Measurements from ENCODE around the gene MAN1A2. TPM values are rescaled to one million over a fixed set of nuclear protein-coding genes. Genes with fewer than 3 reads are reported as not detected.

MAN1A2 gene
- total RNA-seq, 1 donor from 2014 or later = 30.7 TPM

DNA sequence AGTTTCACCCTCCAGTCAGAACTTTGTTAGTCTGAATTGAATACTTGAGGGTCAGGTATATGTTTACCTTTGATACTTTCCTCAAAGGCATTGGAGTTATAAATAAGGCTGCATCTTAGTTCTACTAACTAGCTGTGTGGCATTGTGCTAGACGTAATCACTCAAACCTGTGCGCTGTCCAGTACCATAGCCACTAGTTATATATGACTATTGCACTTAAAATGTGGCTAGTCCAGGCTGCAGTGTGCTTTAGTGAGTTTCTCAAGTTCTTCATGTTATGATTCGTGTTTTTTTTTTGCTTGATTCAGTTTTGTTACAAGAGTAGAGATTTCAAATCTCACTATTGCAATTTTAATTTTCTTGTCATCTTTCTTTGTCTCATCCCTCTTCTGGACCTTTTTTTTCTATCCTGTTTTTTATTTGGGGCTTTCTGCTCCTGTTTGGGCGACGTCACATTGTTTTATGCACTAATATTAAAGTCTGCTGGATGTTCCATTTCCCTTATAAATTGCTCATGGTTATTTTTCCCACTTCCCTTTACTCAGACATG lies 5.7 kb downstream of the MAN1A2 start:
- Histone ChIP-seq H3K4me1 (peaks cover 51% of the 10 kb centered on the region), H3K27ac (no peak overlapping the region), H3K27me3 (no peaks in the 10 kb centered on the region), H3K9me3 (no peaks in the 10 kb centered on the region), H3K36me3 (no peaks in the 10 kb centered on the region), H3K4me3 (no peak overlapping the region)
- TF ChIP-seq POLR2AphosphoS5 (IDR thresholded peaks at IDR 0.05; ENCODE audit: insufficient read depth in 1 of 2, low read depth in 1 of 2) (no peak), POLR2A (IDR thresholded peaks at IDR 0.05) (no peak)
- TF ChIP-seq, protein P1, sequence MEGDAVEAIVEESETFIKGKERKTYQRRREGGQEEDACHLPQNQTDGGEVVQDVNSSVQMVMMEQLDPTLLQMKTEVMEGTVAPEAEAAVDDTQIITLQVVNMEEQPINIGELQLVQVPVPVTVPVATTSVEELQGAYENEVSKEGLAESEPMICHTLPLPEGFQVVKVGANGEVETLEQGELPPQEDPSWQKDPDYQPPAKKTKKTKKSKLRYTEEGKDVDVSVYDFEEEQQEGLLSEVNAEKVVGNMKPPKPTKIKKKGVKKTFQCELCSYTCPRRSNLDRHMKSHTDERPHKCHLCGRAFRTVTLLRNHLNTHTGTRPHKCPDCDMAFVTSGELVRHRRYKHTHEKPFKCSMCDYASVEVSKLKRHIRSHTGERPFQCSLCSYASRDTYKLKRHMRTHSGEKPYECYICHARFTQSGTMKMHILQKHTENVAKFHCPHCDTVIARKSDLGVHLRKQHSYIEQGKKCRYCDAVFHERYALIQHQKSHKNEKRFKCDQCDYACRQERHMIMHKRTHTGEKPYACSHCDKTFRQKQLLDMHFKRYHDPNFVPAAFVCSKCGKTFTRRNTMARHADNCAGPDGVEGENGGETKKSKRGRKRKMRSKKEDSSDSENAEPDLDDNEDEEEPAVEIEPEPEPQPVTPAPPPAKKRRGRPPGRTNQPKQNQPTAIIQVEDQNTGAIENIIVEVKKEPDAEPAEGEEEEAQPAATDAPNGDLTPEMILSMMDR (IDR thresholded peaks at IDR 0.05) = no peak
- intact Hi-C loops (cut with DNase I) = no loop called here
- no peak for DNase-seq (ENCODE audit: extremely low spot score in 2 of 2)

DNA sequence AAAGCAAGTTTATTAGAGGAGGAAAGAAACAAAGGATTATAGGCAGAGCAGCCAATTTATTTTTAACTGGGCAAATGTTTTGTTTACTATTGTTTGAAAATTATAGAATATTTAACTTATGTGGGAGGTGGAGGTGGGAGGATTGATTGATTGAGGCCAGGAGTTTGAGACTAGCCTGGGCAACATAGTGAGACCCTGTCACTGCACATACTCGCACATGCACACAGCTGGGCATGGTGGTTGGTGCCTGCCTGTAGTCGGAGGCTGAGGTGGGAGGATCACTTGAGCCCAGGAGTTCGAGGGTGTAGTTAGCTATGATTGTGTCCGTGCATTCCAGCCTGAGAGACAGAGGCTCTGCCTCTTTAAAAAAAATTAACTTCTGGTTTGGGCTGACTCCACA lies 6.7 kb downstream of the MAN1A2 start:
- Histone ChIP-seq H3K27me3 (no peaks in the 10 kb centered on the region), H3K9me3 (no peaks in the 10 kb centered on the region), H3K36me3 (no peaks in the 10 kb centered on the region), H3K27ac (no peak overlapping the region), H3K4me1 (peaks cover 41% of the 10 kb centered on the region), H3K4me3 (no peak overlapping the region)
- TF ChIP-seq, protein P1 (IDR thresholded peaks at IDR 0.05) = no peak
- no peak for TF ChIP-seq POLR2A (IDR thresholded peaks at IDR 0.05)
- TF ChIP-seq POLR2AphosphoS5 (IDR thresholded peaks at IDR 0.05; ENCODE audit: insufficient read depth in 1 of 2, low read depth in 1 of 2) = no peak
- DNase-seq (ENCODE audit: extremely low spot score in 2 of 2) = no peak
- intact Hi-C loops (cut with DNase I) = no loop called here

DNA sequence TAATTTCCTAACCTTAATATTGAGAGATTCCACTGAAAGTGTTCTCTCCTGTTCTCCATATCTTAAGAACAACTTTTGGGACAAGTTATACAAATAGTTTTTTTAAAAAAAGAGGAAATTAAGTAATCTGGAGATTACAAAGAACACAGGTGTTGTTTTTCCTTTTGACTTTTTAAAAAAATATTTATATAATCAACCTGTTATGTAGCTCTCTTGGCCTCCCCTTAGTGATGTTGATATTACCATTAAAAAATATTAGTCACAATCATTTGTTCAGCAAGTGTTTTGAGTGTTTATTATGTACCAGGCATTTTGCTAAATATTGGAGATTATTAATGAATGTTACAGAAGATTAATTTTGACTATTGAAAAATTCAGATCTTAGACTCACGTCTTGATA lies 8.1 kb downstream of the MAN1A2 start:
- TF ChIP-seq POLR2AphosphoS5 (IDR thresholded peaks at IDR 0.05; ENCODE audit: insufficient read depth in 1 of 2, low read depth in 1 of 2) (no peak), POLR2A (IDR thresholded peaks at IDR 0.05) (no peak)
- TF ChIP-seq, protein P1 (IDR thresholded peaks at IDR 0.05) = no peak
- intact Hi-C loops (cut with DNase I) = no loop called here
- Histone ChIP-seq H3K36me3 (no peaks in the 10 kb centered on the region), H3K4me3 (no peak overlapping the region), H3K4me1 (peaks cover 27% of the 10 kb centered on the region), H3K9me3 (no peaks in the 10 kb centered on the region), H3K27ac (no peak overlapping the region), H3K27me3 (no peaks in the 10 kb centered on the region)
- no peak for DNase-seq (ENCODE audit: extremely low spot score in 2 of 2)

DNA sequence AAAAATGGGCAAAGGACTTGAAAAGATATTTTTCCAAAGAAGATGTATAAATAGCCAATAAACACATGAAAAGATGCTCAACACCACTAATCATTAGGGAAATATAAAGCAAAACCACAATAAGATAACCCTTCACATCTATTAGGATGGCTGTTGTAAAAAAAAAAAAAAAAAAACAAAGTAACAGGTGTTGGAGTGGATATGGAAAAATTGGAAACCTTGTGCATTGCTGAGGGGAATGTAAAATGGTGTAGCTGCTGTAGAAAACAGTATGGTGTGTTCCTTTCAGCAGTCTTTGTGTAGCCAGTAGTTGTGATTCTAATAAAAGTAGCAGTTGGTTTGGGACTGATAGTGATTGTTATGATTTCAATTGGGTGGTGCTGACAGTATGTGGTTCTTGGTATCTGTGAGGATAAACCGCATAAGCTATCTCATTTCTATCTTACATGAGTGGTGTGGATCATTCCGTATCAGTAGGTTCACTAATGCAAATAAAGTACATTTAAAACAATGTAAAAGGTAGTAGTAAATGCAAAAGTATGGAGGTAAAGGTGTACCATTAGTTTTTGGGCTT lies 19.9 kb downstream of the MAN1A2 start:
- Histone ChIP-seq H3K36me3 (no peaks in the 10 kb centered on the region), H3K4me1 (peaks cover 32% of the 10 kb centered on the region), H3K27me3 (no peaks in the 10 kb centered on the region), H3K9me3 (no peaks in the 10 kb centered on the region), H3K27ac (no peak overlapping the region), H3K4me3 (no peak overlapping the region)
- TF ChIP-seq, protein P1 (IDR thresholded peaks at IDR 0.05) = no peak
- TF ChIP-seq POLR2AphosphoS5 (IDR thresholded peaks at IDR 0.05; ENCODE audit: insufficient read depth in 1 of 2, low read depth in 1 of 2) (no peak), POLR2A (IDR thresholded peaks at IDR 0.05) (no peak)
- intact Hi-C loops (cut with DNase I) = no loop called here
- no peak for DNase-seq (ENCODE audit: extremely low spot score in 2 of 2)

DNA sequence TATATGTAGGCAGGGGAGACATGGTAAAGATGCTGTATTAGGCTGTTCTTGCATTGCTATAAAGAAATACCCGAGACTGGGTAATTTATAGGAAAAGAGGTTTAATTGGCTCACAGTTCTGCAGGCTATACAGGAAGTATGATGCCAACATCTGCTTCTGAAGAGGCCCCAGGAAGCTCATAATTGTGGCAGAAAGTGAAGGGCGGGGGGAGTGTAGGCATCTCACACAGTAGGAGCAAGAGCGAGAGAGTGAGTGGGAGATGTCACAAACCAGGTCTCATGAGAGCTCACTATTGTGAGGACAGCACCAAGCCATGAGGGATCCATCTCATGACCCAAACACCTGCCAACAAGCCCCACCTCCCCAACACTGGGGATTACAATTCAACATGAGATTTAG lies 21.1 kb downstream of the MAN1A2 start:
- TF ChIP-seq POLR2AphosphoS5 (IDR thresholded peaks at IDR 0.05; ENCODE audit: insufficient read depth in 1 of 2, low read depth in 1 of 2) (no peak), POLR2A (IDR thresholded peaks at IDR 0.05) (no peak)
- TF ChIP-seq, protein P1 (IDR thresholded peaks at IDR 0.05) = no peak
- H3K27me3 ChIP-seq = no peaks in the 10 kb centered on the region
- intact Hi-C loops (cut with DNase I) = no loop called here
- no peak overlapping the region for H3K4me3 ChIP-seq
- H3K36me3 ChIP-seq = no peaks in the 10 kb centered on the region
- no peak for DNase-seq (ENCODE audit: extremely low spot score in 2 of 2)
- no peaks in the 10 kb centered on the region for H3K9me3 ChIP-seq
- no peak overlapping the region for H3K27ac ChIP-seq
- H3K4me1 ChIP-seq = peaks cover 39% of the 10 kb centered on the region

All from vagina (tissue), 2 donors.